ENCODE measurements around the gene MYH11. TPM values are rescaled to one million over a fixed set of nuclear protein-coding genes. Genes with fewer than 3 reads are reported as not detected.

The MYH11 gene
- total and polyA plus RNA-seq, 2 donors (not counting 1 experiment from before 2014, with no cell fraction given): 1.3 to 14.5 TPM

DNA sequence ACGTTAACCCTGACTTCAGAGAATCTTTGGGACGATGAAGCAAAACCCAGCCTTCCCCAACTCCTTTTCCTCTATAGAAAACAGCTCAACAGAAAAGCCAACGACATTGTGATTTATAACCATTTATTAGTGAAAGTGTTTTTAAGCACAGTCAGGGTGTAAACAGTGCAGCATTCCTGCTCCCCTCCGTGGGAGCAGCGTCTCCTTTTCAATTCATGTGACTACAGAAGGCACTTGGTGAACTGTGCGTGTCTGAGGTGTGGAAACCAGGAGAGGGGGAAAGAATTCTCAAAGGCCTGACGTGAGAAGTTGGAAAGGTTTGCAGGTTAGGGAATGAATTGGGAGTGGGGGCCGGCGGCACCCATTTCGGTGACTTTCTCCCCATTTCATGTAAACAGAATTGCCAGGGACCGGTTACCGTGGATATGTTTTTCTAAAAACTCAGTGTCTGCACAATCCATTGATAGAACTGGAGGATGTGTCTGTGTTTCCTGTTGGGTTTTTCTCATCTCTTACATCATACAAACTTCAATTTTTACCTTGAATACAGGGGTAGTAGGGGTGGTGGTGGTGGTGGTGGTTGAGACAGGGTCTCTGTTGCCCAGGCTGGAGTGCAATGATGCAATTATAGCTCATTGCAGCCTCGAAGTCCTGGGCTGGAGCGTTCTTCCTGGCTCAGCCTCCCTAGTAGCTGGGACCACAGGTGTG is 153.6 kb downstream of the MYH11 start:
- Histone ChIP-seq H3K36me3 (ENCODE audit: control insufficient read depth, insufficient read depth, low read length) (peaks cover 6% of the 10 kb centered on the region), H4K20me1 (ENCODE audit: control insufficient read depth, extremely low read depth, insufficient read depth, low read length) (no peaks in the 10 kb centered on the region), H3K4me3 (replicated peaks in 1 of 4; ENCODE audit: control extremely low read depth in 1 of 4, insufficient read depth in 1 of 4, low read depth in 3 of 4, low read length in 4 of 4) (no peak overlapping the region), H3K27ac (ENCODE audit: insufficient read depth, low read length) (no peak overlapping the region), H3K4me1 (ENCODE audit: control insufficient read depth, extremely low read depth, insufficient read depth, low read length) (peaks cover 3% of the 10 kb centered on the region), H3K9me3 (ENCODE audit: control insufficient read depth, insufficient read depth, low read depth, low read length) (no peaks in the 10 kb centered on the region), H2AFZ (ENCODE audit: low read length) (no peak overlapping the region), H3K9ac (ENCODE audit: insufficient read depth, low read length) (no peak overlapping the region), H3K4me2 (ENCODE audit: extremely low read depth, insufficient read depth, low read length) (no peak overlapping the region), H3K27me3 (ENCODE audit: control insufficient read depth, insufficient read depth, low read length) (no peaks in the 10 kb centered on the region), H3K79me2 (ENCODE audit: control insufficient read depth, insufficient read depth, low read length) (no peaks in the 10 kb centered on the region)
- TF ChIP-seq, protein P1, sequence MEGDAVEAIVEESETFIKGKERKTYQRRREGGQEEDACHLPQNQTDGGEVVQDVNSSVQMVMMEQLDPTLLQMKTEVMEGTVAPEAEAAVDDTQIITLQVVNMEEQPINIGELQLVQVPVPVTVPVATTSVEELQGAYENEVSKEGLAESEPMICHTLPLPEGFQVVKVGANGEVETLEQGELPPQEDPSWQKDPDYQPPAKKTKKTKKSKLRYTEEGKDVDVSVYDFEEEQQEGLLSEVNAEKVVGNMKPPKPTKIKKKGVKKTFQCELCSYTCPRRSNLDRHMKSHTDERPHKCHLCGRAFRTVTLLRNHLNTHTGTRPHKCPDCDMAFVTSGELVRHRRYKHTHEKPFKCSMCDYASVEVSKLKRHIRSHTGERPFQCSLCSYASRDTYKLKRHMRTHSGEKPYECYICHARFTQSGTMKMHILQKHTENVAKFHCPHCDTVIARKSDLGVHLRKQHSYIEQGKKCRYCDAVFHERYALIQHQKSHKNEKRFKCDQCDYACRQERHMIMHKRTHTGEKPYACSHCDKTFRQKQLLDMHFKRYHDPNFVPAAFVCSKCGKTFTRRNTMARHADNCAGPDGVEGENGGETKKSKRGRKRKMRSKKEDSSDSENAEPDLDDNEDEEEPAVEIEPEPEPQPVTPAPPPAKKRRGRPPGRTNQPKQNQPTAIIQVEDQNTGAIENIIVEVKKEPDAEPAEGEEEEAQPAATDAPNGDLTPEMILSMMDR (conservative IDR thresholded peaks at IDR 0.05 in 1 of 2, IDR thresholded peaks at IDR 0.05 in 1 of 2; ENCODE audit: low read depth in 1 of 2, low read length in 2 of 2): no peak
- no peak for TF ChIP-seq EZH2 (IDR thresholded peaks at IDR 0.05; ENCODE audit: low read length, missing control alignments)
- no peak for DNase-seq (ENCODE audit: low read depth in 2 of 2)

DNA sequence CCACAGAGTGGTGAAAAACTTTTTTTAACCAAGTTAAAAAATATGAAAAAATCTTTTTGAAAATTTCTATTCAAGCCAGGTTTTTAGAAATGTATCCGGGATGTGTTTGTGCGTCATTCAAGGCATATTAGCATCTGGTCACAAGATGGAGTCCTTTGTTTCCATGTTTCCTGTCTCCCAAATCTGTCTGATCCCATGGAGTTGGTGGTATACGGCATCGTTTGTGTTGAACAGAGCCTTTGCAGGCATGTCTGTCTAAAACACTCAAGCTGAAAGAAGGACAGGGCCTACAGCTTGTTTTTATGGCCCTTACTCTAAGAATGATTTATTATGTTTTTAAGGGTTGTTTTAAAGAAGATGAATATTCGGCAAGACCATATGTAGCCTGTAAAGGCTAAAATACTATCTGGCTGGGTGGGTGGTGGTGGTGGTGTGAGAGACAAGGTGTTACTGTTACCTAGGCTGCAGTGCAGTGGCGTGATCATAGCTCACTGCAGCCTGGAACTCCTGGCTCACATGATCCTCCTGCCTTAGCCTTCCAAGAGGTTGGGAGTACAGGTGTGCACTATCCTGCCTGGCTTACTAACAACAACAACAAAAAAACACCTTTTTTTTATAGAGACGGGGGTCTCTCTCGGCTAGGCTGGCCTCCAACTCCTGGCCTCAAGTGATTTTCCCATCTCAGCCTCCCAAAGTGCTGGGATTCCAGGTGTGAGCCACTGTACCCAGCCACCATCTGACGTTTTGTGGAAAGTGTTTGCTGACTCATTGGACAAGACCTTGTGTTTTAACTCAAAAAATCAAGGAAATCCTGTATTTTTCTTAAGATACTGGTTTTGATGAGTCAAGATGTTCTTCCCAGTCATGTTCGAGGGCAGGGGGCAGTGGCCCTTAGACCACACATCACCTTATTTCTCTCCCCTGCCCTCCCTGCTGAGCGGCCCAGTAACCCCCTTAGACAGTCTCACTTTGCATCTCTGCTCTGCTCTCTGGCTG is 154.6 kb downstream of the MYH11 start:
- Histone ChIP-seq H3K9me3 (ENCODE audit: control insufficient read depth, insufficient read depth, low read depth, low read length) (no peaks in the 10 kb centered on the region), H3K27me3 (ENCODE audit: control insufficient read depth, insufficient read depth, low read length) (no peaks in the 10 kb centered on the region), H3K27ac (ENCODE audit: insufficient read depth, low read length) (no peak overlapping the region), H3K9ac (ENCODE audit: insufficient read depth, low read length) (no peak overlapping the region), H3K79me2 (ENCODE audit: control insufficient read depth, insufficient read depth, low read length) (no peaks in the 10 kb centered on the region), H2AFZ (ENCODE audit: low read length) (no peak overlapping the region), H4K20me1 (ENCODE audit: control insufficient read depth, extremely low read depth, insufficient read depth, low read length) (no peaks in the 10 kb centered on the region), H3K4me1 (ENCODE audit: control insufficient read depth, extremely low read depth, insufficient read depth, low read length) (no peaks in the 10 kb centered on the region), H3K36me3 (ENCODE audit: control insufficient read depth, insufficient read depth, low read length) (peaks cover 6% of the 10 kb centered on the region), H3K4me2 (ENCODE audit: extremely low read depth, insufficient read depth, low read length) (no peak overlapping the region), H3K4me3 (replicated peaks in 1 of 4; ENCODE audit: control extremely low read depth in 1 of 4, insufficient read depth in 1 of 4, low read depth in 3 of 4, low read length in 4 of 4) (no peak overlapping the region)
- TF ChIP-seq, protein P1 (conservative IDR thresholded peaks at IDR 0.05 in 1 of 2, IDR thresholded peaks at IDR 0.05 in 1 of 2; ENCODE audit: low read depth in 1 of 2, low read length in 2 of 2): no peak
- no peak for TF ChIP-seq EZH2 (IDR thresholded peaks at IDR 0.05; ENCODE audit: low read length, missing control alignments)
- peak; percentile 10 to 60 for DNase-seq (ENCODE audit: low read depth in 2 of 2)

DNA sequence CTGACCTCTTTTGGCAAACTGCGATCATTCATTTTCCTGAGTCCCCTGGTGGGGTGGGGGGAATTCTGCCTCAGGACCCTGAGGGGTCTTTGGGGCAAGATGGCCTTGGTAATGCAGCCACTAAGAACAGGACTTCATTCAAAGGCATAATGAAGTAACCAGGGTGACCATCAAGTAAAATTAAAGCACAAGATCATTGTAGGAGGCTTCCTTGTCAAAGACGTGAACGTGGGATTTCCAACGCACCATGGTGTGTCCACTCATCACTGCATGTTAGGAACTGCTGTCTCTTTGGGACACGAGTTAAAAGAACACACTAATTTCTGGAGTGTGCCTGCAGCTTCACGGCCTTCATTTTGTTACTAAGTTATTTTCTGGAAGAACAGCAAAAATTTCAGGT is 155.5 kb downstream of the MYH11 start:
- no peaks in the 10 kb centered on the region for H3K27me3 ChIP-seq (ENCODE audit: control insufficient read depth, insufficient read depth, low read length)
- no peak overlapping the region for H3K9ac ChIP-seq (ENCODE audit: insufficient read depth, low read length)
- no peaks in the 10 kb centered on the region for H3K9me3 ChIP-seq (ENCODE audit: control insufficient read depth, insufficient read depth, low read depth, low read length)
- H3K4me3 ChIP-seq (replicated peaks in 1 of 4; ENCODE audit: control extremely low read depth in 1 of 4, insufficient read depth in 1 of 4, low read depth in 3 of 4, low read length in 4 of 4): no peak overlapping the region
- TF ChIP-seq, protein P1 (conservative IDR thresholded peaks at IDR 0.05 in 1 of 2, IDR thresholded peaks at IDR 0.05 in 1 of 2; ENCODE audit: low read depth in 1 of 2, low read length in 2 of 2): no peak
- TF ChIP-seq EZH2 (IDR thresholded peaks at IDR 0.05; ENCODE audit: low read length, missing control alignments): no peak
- no peak overlapping the region for H3K4me2 ChIP-seq (ENCODE audit: extremely low read depth, insufficient read depth, low read length)
- H2AFZ ChIP-seq (ENCODE audit: low read length): no peak overlapping the region
- no peak overlapping the region for H3K27ac ChIP-seq (ENCODE audit: insufficient read depth, low read length)
- no peaks in the 10 kb centered on the region for H3K79me2 ChIP-seq (ENCODE audit: control insufficient read depth, insufficient read depth, low read length)
- DNase-seq (ENCODE audit: low read depth in 2 of 2): no peak
- H4K20me1 ChIP-seq (ENCODE audit: control insufficient read depth, extremely low read depth, insufficient read depth, low read length): no peaks in the 10 kb centered on the region
- H3K36me3 ChIP-seq (ENCODE audit: control insufficient read depth, insufficient read depth, low read length): peaks cover 12% of the 10 kb centered on the region
- H3K4me1 ChIP-seq (ENCODE audit: control insufficient read depth, extremely low read depth, insufficient read depth, low read length): no peaks in the 10 kb centered on the region

Data from fibroblast of lung (primary cell).